LNCaP clone FGC (cell line): ENCODE measurements around the gene TRPM5.

Source experiments
- DNase-seq: peaks from one replicate; pipeline ENCODE4 v3.0.0-alpha.2; 2011; ENCODE audit warnings: low read depth
- H3K4me3 ChIP-seq: 2 replicates; pipeline ENCODE4 v1.5.1; 2011; ENCODE audit warnings: mild to moderate bottlenecking, low read depth, low read length, control low read depth
- TF ChIP-seq, protein P1 (sequence below): IDR thresholded peaks from 2 replicates; pipeline ENCODE4 v1.5.1; 2012; ENCODE audit warnings: mild to moderate bottlenecking; ENCODE audit not compliant: control insufficient read depth, insufficient read depth; ENCODE audit errors: extremely low read depth

Gene TRPM5

GRCh38 chr11:2412323-2412722, 32.0 kb downstream of the TRPM5 start:
- no peak overlapping the region for H3K4me3 ChIP-seq
- no peak for DNase-seq
- TF ChIP-seq, protein P1, sequence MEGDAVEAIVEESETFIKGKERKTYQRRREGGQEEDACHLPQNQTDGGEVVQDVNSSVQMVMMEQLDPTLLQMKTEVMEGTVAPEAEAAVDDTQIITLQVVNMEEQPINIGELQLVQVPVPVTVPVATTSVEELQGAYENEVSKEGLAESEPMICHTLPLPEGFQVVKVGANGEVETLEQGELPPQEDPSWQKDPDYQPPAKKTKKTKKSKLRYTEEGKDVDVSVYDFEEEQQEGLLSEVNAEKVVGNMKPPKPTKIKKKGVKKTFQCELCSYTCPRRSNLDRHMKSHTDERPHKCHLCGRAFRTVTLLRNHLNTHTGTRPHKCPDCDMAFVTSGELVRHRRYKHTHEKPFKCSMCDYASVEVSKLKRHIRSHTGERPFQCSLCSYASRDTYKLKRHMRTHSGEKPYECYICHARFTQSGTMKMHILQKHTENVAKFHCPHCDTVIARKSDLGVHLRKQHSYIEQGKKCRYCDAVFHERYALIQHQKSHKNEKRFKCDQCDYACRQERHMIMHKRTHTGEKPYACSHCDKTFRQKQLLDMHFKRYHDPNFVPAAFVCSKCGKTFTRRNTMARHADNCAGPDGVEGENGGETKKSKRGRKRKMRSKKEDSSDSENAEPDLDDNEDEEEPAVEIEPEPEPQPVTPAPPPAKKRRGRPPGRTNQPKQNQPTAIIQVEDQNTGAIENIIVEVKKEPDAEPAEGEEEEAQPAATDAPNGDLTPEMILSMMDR: no peak

- TF ChIP-seq, protein P1: no peak
- no peak overlapping the region for H3K4me3 ChIP-seq
- no peak for DNase-seq
Measured at GRCh38 chr11:2411446-2412305, 32.6 kb downstream of the TRPM5 start.

DNA sequence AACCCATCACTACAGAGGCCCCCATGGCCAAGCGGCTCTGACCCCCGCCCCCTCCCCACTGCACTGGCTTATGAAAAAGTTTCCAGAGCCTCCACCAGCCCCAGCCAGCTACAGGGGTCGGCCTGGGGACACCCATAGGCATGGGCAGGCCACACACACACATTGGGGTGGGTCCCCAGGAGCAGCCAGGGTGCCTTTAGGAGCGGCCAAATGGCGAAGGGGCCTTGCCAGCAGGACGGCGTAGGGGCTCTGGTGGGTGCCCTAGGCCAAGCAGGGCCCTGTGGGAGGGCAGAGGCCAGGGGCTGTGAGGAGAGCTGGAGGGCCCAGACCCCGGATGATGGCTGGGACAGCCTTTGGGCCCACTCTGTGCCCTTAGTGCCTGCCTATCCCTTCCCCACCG, 33.7 kb downstream of the TRPM5 start:
- no peak for DNase-seq
- TF ChIP-seq, protein P1: no peak
- H3K4me3 ChIP-seq: no peak overlapping the region

DNA sequence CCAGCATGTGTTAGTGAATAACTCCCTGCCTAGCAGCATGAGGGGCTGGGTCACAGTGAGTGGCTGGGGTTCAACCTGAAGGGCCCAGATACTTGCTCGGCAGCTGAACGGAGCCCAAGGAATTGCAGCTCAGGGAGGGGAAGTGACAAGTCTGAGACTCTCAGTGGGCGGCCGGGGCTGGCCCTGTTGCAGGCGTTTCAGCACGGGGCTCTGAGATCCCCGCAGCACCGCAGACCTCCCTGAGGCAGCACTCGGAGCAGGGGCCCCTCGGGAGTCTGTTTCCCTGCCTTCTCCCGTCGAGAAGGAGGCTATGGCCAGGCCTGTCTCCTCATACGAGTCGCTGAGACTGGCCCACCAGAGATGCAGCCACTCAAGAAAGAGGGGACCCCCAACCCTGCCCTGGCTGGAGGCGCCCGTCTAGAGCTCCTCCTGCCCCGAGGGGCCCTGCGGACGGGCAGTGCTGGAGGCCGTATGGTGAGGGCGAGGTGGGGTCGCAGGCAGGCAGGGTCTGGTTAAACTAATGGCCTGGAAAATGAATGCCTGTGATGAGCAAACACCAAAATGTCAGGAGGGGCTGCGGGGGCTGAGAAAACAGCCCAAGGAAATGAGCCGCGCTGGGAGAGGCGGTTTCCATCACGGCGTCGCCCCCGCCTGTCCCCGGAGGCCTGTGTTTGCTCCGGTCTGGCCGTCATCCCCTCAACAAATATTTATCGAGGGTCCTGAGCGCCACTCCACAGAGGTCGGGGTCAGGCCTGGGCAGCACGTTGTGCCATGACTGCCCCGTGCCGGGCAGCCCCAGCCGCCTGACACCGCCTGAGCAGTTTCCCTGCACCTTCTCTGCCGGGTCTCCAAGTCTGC, 34.5 kb downstream of the TRPM5 start:
- TF ChIP-seq, protein P1: no peak
- DNase-seq: no peak
- H3K4me3 ChIP-seq: no peak overlapping the region

DNA sequence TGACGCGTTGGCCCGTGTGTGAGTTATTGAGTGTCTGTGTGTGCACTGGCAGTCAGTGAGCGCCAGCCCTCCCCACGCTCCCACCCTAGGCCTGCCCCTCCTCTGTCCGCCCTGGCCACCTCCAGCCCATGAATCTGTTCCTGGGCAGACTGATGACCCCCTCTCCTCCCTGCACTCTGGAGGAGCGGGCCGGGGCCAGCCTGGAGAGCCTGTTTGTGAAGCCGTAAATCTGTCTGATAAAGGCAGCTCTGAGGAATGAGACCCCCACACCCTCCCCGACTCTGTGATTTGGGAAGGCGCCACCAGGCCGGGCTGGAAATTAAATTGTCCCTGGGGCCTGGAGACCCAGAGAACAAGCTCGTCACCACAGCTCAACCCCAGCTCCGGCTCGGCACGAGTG, 35.2 kb downstream of the TRPM5 start:
- DNase-seq: no peak
- no peak overlapping the region for H3K4me3 ChIP-seq
- TF ChIP-seq, protein P1: no peak

DNA sequence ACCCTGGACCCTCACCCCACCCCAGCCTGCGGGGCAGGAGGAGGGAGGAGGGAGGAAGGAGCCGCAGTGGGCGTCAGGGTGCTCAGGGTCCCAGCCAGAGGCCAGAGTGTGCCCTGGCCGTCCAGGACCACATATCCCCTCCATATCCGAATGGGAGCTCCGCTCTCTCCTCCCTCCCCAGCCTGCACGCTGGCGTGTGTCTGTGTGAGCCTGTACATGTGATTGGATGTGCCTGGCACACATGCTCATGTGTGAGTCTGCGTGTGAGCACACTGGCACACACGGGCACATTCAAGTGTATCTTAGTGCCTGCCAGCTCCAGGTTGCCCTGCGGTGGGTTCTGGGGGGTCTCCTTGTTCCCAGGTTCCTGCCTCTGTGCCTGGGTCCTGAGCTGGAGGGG, 35.6 kb downstream of the TRPM5 start:
- TF ChIP-seq, protein P1: no peak
- H3K4me3 ChIP-seq: no peak overlapping the region
- DNase-seq: no peak
